Right ventricle myocardium inferior (tissue), 1 donor: Measurements from ENCODE around the gene CCDC85A. TPM values are rescaled to one million over a fixed set of nuclear protein-coding genes. Genes with fewer than 3 reads are reported as not detected.

Experiments
- ATAC-seq: fragments of 200-7000 bp; cut with Tn5 transposase; one replicate; pipeline ENCODE4 v1.9.1; 2020; ENCODE audit warnings: mild to moderate bottlenecking, moderate library complexity
- DNase-seq: peaks from one replicate; pipeline ENCODE4 v3.0.0; 2021; ENCODE audit errors: missing footprints
- intact Hi-C: fragments of 100-400 bp; cut with DNase I; formaldehyde crosslinking; loops from one replicate; pipeline ENCODE4 v1.11.0; 2022
- total RNA-seq: library from RNA; stranded (reverse); fragmentation: NEBNext Ultra II Directional; extraction: Animal tissue kit (Norgen Biotek cat#: 25700); gene quantifications from one replicate; pipeline ENCODE4 v1.2.1, GENCODE V29; 2021
- donor health status: DM: no; HTN: yes; CAD: no; lungs with severe emphysema.

The CCDC85A gene
- total RNA-seq, 1 donor from 2014 or later: 5.3 TPM

GRCh38 chr2:56331810-56332209, 148.0 kb downstream of the CCDC85A start:
- ATAC-seq: no peak
- intact Hi-C loops: no loop called here

DNA sequence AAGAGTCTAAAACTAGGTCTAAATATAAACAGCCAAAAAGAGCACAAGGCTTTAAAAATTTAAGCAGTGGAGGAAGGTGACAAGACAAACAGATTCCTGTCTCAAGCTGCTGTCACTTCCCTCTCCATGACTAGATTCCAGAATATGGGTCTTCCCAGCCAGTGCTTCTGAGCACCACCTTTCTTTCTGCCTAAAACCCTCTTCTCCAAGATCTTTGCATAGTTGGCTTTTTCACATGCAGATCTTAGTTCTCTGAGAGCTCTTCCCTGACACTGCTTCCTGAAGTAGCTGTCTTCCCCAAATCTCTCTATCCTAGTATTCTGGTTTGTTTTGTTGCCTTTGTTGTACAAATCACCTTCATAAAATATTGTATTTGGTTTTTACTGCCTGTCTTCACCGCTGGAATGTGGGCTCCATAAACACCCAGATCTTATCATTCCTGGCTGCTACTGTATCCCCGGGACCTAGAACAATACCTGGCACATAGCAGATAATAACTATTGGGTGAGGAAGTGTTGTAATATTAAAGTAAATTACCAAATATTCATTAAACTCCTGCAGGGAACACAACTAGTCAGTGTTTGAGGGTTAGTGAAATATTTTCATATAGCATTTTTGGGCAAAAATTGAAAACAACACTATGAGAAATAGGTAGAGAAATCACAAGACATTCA, 150.2 kb downstream of the CCDC85A start:
- DNase-seq (no peak), ATAC-seq (no peak)
- intact Hi-C loops: no loop called here

More at GRCh38 chr2:56331810-56332209, 148.0 kb downstream of the CCDC85A start:
- no peak for DNase-seq

GRCh38 chr2:56334622-56335021, 150.8 kb downstream of the CCDC85A start:
- intact Hi-C loops: no loop called here
- ATAC-seq (no peak), DNase-seq (no peak)

DNA sequence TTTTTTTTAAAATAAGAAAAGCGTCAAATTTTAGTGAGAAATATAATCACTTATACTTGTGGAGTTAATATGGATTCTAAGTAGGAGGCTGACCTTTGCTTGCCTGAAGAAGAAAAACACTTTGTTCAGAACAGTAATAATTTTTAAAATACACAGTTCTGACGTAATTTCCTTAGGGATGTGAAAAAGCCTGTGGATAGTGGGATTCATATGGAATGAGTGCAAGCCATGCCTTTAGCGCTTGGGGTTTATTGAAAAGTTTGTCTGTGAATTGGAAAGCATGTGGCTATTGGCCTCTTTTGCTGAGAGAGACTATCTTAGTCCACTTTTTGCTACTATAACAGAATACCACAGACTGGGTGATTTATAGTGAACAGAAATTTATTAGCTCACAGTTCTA, 151.3 kb downstream of the CCDC85A start:
- no peak for DNase-seq
- no peak for ATAC-seq
- intact Hi-C loops: no loop called here

DNA sequence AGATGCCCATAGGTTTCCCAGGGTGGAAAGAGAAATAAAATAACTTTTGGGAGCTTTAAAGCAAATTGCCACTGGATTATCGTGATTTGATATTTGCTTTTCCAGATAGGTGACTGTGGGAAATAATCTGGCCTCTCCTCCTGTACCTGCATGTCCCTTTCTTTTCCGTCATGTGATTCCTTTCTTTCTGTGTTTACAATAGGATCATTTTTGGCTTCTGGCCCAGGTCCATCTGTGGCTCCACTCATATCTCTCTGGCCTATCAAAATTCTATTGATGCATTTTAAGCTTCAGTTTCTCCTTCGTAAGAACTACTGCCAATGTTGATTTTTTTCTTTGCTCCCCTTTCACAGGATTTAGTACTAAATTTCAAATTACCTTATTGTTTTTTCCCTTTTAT, 153.6 kb downstream of the CCDC85A start:
- no peak for DNase-seq
- intact Hi-C loops: no loop called here
- no peak for ATAC-seq

DNA sequence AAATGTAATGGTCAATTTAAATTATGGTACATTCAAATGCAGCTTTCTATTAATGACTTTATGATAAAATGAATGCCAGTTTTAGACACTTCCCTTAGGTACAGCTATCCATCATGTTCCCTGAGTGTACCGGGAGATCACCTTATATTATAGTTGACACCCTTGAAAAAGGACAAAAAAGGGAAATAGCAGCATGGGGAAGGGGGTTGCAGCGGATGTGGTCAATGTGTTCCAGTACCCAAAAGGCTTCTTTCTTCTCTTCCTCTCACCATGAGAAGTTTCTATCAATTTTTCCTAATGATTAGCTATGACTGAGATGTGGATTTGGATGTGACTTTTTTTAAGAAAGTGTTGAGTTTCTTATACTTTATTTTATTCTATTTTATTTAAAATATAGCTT, 154.4 kb downstream of the CCDC85A start:
- intact Hi-C loops: no loop called here
- no peak for DNase-seq
- ATAC-seq: no peak

GRCh38 chr2:56344771-56345170, 161.0 kb downstream of the CCDC85A start:
- no peak for ATAC-seq
- intact Hi-C loops: no loop called here
- no peak for DNase-seq

DNA sequence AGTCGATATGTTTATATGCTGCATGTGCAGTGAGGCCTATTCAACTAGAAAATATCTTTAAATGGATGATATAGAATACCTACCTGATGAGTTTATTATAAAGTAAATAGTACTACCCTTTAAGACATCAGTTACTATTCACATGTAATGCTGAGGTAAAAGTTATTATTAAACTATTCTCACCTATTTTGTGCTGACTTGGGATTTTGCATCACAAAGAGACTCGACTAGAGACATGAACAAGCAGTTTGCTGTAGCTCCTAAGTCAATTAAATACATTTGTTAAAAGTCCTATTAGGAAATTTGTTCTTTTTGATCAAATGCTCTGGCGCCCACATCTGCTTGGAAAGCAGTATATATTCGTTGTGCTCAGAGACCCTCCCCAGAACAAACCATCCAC, 164.1 kb downstream of the CCDC85A start:
- no peak for DNase-seq
- no peak for ATAC-seq
- intact Hi-C loops: no loop called here

- no peak for ATAC-seq
- intact Hi-C loops: no loop called here
- DNase-seq: no peak
These were observed 164.8 kb downstream of the CCDC85A start for GRCh38 chr2:56348392-56349210.

DNA sequence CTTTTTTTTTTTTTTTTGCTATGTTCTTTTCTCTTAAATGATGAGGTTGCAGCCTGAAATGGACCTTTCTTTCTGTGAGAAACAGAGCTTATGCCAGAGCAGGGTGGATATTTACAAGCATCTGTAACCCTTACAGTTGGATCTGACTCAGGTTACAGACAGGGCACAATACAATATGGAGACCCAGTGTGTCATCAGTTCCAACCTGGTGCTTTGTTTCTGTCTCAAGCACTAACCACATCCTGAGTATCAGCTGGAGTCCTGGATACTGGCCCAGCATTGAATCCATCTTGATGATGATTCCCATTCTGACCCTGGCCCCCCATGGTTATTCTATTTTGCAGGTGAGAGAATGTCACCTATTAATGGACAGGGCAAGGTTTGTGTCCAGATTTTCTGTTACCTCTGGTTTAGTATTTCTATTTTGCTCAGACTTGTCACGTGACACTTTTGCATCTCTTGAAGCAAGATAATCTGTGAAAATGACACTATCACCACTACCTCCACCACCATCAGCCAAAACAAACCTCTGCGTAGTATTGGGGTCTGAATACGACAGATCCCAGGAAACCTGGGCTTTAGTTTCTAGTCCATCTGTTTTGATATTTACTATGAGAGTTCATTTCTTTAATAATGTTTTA, 174.0 kb downstream of the CCDC85A start:
- ATAC-seq (no peak), DNase-seq (no peak)
- intact Hi-C loops: no loop called here

DNA sequence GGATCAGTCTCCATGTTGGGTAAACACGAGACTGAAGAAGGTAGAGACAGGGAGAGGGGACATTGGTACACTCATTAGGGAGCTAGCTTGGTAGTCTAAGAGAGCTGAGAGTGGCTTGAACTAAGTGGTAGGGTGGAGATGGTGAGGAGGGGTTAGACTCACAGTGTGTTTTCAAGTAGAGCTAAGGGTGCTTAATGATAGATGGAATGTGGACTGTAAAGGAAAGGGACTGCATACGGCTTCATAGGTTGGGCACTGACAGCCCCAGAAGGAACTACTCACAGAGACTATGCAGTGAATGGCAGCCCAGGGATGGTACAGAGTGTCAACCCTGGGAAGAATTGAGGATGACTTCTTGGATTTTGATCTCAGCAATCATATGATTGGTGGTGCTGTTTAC, 178.1 kb downstream of the CCDC85A start:
- ATAC-seq: no peak
- intact Hi-C loops: loop anchor here (2.0 kb wide), 1 partner anchor 53 kb away; no protein-coding TSS in a partner anchor
- DNase-seq: no peak

- intact Hi-C loops: no loop called here
- DNase-seq (no peak), ATAC-seq (no peak)
These were observed 181.1 kb downstream of the CCDC85A start for GRCh38 chr2:56364902-56365301.

DNA sequence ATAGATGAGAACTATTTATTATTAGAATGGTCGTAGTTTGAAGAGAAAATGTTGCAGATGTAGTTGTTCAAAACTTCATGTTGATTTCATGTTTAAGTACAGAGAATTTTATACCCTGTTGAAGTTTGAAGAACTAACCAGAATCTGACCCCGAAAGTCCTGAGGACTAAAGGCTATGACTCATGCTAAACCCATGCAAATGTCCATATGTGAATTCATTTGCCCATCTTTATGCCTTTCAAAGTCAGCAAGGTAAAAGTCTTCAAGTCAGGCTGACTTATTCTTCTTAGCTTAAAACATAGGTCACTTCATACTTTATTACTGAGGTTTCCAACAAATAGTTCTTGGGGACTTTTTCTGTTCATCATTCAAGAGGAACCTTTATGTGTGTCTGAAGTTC, 185.5 kb downstream of the CCDC85A start:
- intact Hi-C loops: no loop called here
- DNase-seq (no peak), ATAC-seq (no peak)

DNA sequence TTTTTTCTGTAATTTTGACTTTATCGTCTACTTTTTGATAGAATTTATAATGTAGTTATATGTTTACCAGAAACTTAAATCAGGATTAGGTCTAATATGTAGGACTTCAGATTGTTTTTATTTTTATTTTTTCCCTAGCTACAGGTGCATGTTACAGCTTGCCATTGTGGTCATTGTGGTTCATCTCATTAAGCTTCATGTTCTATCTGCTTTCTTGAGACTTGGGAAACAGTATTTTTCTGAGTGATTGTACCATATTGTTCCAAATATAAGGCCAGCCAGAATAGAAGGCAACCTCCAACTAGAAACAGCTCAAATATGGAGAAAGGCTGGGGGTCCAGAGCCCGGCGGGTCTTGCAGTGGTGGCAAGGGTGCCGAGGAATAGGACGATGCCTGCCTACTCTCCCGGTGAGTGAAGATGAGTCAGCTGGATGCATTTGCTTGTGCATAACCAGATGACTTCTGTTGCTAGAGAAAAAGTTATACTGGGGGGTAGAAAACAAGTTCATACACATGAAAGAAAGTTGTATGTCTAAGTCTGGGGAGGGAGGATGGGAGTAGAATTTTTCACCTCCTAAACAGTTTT, 188.4 kb downstream of the CCDC85A start:
- ATAC-seq (no peak), DNase-seq (no peak)
- intact Hi-C loops: no loop called here

DNA sequence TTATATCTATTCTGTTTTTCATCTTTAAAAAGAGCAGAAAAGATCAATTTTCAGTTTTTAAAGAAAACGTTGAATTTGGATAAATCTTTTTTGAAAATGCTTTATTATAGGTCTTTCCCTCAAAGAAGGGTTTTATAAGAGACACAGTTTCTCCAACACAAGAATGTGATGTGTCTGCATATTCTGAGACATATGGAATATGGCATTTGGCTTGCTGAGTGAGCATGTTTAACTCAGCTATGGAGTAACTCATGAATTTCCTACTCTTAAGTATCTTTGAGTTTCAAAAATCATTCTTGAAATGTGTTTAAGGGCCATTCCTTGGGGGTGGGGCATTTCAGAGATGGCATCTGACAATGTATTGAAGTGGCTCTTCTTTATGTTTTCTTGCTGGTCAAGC, 191.5 kb downstream of the CCDC85A start:
- intact Hi-C loops: no loop called here
- no peak for DNase-seq
- no peak for ATAC-seq

- no peak for ATAC-seq
- intact Hi-C loops: no loop called here
- DNase-seq: no peak
These were observed 193.2 kb downstream of the CCDC85A start for GRCh38 chr2:56376699-56377665.

DNA sequence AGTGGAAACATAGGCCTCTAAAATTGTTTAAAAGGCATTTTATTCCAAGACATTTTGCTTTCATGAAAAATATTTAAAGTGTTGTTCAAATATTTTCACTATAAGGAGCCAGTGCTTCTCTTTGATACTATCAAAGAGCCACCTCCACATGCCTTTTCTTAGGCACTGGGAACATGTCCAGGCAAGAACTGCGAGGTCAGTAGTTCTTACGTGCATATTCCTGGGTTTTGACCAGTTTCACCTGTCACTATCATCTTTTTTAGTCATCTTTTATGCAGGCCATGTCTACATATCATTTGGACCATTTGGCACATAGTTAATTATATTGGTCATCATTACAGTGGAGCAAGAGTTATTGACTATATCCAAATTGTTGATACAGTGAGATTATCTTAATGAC, 195.3 kb downstream of the CCDC85A start:
- DNase-seq (no peak), ATAC-seq (no peak)
- intact Hi-C loops: no loop called here

DNA sequence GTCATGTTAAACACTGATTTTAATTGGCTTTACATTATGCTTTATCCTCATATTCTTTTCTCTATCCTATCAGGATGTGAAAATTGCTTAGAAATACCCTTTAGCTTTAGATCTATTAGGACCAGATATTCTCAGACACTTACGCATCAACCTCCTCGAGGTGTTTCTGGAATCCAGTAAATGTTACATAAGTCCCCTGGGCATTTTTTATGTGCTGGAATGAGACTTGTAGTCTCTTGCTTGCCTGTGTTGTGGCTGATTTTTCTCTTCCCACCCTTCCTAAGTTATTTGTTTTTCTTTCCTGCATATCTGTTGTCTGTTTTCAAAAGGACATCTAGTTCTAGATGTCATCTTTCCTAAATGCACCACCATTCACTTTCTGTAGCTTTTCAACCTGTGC, 197.1 kb downstream of the CCDC85A start:
- no peak for DNase-seq
- no peak for ATAC-seq
- intact Hi-C loops: no loop called here

- no peak for ATAC-seq
- intact Hi-C loops: no loop called here
- no peak for DNase-seq
These were observed 198.7 kb downstream of the CCDC85A start for GRCh38 chr2:56382466-56382865.
